ENCODE measurements around the gene HNRNPLL.

The HNRNPLL gene

DNA sequence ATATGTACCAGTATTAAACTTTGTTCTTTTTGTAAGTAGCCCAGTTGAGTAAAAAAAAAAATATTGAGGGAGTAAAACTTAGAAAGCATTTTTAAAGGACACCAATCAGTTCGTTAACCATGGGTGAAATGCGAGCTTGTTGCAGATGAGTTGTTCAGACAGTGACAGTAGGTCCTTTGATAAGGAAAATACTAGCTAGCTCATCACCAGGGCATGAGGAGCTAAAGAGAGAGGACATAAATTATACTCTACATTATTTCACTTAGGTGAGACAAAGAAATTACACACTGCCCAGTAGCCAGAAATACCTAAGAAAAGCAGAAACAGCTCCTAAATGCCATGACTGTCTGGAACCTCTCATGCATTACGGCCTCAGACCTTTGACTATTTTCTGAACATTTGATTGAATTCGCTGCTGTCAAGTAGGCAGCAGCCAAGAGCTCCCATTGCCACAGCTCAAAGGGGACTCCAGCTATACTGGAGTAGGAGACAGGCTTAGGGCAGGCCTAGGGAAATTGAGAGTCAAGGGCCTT, 2.6 kb upstream of the HNRNPLL start:
- H3K4me3 ChIP-seq: no peak overlapping the region
- DNase-seq (ENCODE audit: low spot score): no peak
- no peak overlapping the region for H3K27ac ChIP-seq
- TF ChIP-seq, protein P1, sequence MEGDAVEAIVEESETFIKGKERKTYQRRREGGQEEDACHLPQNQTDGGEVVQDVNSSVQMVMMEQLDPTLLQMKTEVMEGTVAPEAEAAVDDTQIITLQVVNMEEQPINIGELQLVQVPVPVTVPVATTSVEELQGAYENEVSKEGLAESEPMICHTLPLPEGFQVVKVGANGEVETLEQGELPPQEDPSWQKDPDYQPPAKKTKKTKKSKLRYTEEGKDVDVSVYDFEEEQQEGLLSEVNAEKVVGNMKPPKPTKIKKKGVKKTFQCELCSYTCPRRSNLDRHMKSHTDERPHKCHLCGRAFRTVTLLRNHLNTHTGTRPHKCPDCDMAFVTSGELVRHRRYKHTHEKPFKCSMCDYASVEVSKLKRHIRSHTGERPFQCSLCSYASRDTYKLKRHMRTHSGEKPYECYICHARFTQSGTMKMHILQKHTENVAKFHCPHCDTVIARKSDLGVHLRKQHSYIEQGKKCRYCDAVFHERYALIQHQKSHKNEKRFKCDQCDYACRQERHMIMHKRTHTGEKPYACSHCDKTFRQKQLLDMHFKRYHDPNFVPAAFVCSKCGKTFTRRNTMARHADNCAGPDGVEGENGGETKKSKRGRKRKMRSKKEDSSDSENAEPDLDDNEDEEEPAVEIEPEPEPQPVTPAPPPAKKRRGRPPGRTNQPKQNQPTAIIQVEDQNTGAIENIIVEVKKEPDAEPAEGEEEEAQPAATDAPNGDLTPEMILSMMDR (IDR thresholded peaks at IDR 0.05): no peak

DNA sequence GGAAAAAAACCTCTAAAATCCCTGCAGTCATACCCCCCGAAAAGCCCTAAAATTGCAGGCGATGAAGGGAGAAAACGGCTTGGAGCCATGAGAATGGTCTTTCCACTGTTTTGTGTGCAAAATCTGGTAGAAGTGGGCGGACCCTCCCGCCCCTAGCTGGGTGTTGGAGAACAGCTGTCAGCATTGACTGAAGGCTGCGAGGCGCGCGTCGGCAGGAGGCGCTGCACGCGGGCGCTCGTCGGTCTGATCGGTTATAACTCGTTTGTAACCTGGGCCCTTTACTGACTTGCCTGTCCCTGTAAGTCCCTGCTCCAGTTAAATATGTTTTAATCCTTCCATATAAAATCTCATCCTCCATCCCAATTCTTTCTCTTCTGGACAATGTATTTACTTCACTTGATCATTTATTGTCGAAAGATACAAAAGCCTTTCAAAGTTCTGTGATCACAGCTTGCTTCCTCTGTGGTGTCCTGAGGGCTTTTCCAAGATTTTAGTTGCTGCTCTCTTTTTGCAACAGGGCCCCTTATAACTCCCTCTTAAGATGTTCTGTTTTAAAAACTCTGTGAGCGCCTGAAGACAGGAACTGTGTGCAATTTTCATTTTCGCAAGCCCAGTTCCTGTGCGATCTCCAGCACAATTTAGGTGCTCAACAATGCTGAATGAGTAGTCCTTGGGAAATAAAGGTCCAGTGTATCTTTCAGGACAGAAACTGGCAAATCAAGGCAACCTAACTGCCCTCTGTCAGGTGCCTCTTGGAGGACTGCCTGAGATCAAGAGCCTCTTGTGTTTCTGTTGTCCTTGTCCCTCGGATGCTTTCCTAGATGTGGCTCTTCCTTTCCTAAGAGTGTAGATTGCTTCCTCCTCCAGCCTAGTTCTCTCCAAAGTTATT, 918 bp upstream of the HNRNPLL start:
- peak overlapping the region; percentile 90 for H3K4me3 ChIP-seq
- TF ChIP-seq, protein P1 (IDR thresholded peaks at IDR 0.05): peak; percentile 81
- DNase-seq (ENCODE audit: low spot score): peak; percentile 86
- peak overlapping the region; percentile 91 to 99 for H3K27ac ChIP-seq

DNA sequence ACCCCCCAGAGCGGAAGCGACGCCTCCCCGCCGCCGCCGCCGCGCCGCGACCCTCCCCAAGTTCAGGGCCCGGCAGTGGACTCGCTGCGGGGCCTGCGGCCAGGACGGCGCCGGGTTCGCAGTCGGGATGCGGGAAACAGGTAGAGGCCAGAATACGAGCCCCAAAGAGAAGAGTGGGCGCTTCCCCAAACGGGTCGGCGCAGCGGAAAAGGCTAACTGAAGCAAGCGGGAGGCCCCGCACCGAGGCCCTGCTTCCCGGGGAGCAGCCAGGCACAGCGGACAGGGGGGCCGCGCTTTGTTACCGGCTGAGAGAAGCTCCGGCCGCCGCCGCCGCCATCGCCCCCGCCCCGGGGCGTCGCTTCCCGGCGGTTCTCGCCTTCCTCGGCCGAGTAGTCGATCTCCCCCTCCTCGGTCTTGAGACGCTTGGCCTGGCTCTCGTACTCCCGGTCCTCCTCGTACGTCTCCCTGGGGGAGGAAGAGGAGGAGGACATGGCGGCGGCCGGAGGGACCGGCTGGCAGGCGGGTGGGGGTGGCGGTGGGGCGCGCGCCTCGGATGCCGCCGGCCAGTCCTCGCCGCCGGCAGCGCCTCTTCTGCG, 494 bp downstream of the HNRNPLL start:
- H3K4me3 ChIP-seq: peak overlapping the region; percentile 90
- peak overlapping the region; percentile 91 to 99 for H3K27ac ChIP-seq
- peak; percentile 79 for DNase-seq (ENCODE audit: low spot score)
- TF ChIP-seq, protein P1 (IDR thresholded peaks at IDR 0.05): no peak

DNA sequence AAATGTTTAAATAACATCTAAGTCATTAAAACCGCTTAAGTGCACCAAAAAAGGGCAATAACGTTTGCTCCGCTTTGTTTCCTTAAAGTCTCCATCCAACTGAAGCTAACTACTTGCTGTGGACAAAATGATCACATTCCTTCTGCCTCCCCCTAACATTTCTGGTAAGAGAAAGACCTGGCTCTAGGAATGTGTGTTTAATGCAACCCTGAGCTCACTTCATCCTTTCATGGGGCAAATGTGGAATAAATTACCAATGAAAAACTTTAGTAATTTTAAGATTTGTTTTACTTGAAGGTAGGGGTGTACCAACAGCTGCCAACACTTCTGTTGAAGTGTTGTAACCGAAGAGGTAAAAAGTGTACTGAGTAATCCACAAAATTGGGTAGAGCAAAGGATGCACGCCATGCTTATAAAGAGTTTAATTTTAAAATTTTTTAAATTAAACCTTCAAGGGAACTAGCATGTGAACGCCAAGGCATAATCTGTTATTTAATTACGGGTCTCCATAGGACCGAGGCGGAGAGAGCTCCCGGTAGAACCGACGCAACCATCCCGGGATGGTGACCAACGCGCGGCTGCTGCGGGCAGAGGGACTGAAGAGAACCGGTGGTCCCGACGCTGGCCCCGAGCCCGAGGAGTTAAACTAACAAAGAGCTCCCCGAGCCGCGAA, 1.1 kb downstream of the HNRNPLL start:
- TF ChIP-seq, protein P1 (IDR thresholded peaks at IDR 0.05): no peak
- no peak for DNase-seq (ENCODE audit: low spot score)
- Histone ChIP-seq H3K4me3 (peak overlapping the region; percentile 90), H3K27ac (peak overlapping the region; percentile 91 to 99)

DNA sequence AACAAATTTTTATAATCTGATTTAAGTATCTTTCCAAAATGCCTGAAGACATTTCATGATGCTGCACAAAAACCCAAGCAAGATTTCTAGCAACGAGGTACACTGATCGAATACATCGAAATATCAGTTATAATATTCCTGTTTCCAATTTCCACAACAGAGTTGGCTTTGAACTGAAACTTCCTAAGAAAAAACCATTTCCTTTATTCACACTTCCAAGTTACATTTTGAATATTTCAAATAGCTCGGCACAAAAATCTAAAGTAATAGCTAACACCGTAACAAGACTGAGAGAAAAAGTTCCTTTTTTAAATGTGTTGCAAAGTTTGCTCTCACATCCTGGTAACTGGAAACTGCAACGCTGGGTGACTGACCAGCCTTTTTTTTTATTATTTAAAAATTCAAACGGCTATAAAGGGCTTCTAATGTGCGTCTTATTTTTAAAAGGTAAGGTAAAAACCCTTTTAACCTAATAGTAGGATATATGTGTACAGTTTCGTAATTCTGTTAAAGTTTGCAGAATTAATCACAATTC, 1.7 kb downstream of the HNRNPLL start:
- no peak for DNase-seq (ENCODE audit: low spot score)
- TF ChIP-seq, protein P1 (IDR thresholded peaks at IDR 0.05): no peak
- Histone ChIP-seq H3K4me3 (peak overlapping the region; percentile 90), H3K27ac (peak overlapping the region; percentile 91 to 99)

DNA sequence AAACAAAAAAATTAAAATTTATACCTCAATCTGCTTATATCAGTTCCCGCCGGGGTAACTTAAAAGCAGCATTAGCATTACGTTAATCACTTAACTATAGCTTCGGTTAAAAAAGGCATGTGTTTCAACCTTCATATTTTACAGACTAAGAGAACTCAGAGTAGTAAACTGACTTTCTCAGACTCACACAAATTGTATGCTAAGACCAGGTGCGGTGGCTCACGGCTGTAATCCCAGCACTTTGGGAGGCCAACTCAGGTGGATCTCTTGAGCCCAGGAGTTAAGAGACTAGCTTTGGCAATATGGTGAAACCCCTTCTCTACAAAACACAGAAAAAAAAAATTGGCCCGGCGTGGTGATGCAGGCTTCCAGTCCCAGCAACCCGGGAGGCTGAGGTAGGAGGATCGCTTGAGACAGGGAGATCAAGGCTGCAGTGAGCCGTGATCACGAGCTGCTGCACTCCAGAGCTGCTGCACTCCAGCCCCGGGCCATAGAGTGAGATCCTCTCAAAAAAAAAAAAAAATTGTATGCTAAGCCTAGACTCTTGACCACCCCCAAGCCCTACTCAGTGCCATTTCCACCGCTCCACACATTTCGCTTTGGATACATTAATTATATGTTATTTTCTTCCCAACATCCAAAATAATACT, 2.4 kb downstream of the HNRNPLL start:
- DNase-seq (ENCODE audit: low spot score): no peak
- TF ChIP-seq, protein P1 (IDR thresholded peaks at IDR 0.05): no peak
- H3K4me3 ChIP-seq: peak overlapping the region; percentile 90
- H3K27ac ChIP-seq: peak overlapping the region; percentile 25 to 91
